ENCODE data around the gene SORD.
"Not testable (repeated sequence)": the region's sequence is repeated elsewhere in the genome, so short reads cannot be mapped to it uniquely, and the experiment has no call there.

SORD gene

GRCh38 chr15:45024649-45025048, 1.7 kb downstream of the SORD start:
- not testable (repeated sequence) for DNase-seq (ENCODE audit: low read depth)

DNA sequence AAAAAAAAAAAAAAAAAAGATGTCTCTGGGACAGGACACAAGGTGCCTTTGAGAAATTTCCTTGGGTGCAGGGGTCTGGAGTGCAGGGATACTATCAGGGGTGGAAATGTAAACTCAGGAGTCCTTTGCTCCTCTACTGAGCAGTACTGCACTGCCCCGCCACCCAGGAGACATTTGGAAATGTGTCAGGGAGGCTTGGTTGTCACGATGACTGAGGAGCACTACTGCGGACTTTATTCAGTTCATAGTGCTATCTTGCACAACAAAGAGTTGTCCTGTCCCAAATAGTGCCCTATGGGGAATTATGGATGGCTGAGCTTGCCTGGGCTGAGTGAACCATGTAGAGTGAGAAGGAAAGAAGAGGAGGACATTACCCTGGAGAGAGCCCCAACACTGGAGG, 2.6 kb downstream of the SORD start:
- not testable (repeated sequence) for DNase-seq (ENCODE audit: low read depth)

DNA sequence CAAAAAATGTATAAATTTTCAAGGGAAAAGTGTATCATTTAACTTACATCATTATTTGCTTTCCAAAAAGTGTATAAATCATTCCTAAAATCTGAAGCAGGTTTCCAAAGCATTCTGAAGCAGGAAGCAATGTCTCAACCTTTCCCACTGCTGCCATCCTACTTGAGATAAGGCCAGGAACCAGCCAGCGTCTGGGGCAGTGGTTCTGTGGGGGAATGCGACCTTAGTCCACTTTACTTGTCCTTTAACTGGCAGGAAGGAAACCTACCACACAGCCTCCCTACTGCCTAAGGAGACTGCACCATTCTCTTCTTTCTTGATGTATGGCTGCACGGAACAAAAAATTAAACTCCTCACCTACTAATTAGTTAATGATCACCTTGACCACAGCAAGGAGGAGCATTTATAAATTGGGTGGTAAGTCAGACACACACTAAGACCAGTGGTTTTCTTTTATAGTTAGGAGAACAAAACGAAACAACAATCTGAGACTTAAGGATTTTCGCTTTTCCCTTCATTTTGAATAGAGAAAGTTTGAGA, 3.7 kb downstream of the SORD start:
- DNase-seq (ENCODE audit: low read depth) = no peak

DNA sequence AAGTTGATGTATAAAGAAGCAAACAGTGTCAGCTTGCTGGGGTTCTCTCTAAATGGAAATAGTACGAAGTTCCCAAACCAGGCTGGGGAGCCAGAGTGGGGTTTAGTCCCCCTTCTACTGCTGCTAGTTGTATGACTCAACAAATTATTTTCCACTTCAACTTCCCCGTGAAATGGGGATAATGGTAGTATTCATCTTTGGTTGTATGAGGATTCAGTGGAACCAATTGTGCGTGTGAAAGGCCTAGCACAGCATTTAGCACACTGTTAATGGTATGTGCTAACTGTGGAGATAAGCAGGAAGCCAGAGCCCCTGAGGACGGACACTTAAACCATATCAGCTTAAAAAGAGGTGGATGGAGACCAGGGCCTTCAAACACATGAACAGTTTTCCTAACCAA, 4.2 kb downstream of the SORD start:
- DNase-seq (ENCODE audit: low read depth) = no peak

DNA sequence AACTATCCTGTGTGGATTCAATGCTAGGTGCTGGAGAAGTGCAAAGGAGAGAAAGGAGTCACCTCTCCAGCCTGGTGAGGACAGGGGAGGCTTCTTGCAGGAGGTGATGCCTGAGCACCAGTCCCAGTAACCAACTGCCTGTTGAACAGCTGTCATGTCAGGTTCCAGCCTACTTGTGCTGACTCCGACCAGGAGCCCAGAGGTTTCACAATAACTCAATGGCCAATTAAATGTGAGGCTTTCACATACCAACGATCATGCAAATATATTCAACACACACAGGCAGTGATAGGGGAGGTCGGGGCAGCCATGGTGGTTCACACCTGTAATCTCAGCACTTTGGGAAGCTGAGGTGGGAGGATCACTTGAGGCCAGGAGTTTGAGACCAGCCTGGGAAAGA, 7.7 kb downstream of the SORD start:
- no peak for DNase-seq (ENCODE audit: low read depth)

DNA sequence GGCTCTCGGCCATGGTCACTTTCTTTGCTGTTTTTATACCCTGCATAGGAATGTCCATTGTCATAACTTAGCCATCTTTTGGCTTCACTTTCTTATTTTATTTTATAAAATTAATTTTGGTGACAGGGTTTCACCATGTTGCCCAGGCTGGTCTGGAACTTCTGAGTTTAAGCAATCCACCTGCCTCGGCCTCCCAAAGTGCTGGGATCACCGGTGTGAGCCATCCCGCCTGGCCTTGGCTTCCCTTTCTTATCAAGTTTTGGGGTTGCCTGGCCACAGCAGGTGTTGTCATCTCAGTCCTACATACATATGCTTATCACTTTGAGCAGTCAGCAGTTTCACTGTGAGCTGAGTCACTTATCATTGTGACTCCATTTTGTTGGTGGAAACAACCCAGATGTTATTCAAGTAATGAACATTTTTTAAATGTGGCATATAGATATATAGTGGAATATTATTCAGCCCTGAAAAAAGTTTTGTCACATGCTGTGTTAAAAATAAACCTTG, 8.6 kb downstream of the SORD start:
- not testable (repeated sequence) for DNase-seq (ENCODE audit: low read depth)

DNA sequence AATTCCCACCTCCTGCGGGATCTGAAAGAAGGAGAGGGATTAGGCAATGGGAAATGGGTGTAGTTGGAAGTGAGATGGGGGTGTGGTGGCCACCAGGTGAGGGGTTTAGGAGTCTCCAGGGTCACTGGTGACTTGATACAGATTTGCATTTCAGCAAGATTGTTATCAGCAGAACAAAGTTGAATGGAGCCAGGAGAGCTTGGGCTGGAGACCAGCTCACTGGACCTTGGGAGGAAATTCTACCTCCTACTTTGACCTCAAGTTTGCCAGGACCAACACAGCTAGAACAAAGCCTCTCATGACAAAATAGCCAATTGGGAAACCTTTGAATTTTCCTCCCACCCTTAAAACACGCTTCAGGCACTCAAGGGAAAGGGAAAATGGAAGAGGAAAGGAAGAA, 9.5 kb downstream of the SORD start:
- not testable (repeated sequence) for DNase-seq (ENCODE audit: low read depth)

DNA sequence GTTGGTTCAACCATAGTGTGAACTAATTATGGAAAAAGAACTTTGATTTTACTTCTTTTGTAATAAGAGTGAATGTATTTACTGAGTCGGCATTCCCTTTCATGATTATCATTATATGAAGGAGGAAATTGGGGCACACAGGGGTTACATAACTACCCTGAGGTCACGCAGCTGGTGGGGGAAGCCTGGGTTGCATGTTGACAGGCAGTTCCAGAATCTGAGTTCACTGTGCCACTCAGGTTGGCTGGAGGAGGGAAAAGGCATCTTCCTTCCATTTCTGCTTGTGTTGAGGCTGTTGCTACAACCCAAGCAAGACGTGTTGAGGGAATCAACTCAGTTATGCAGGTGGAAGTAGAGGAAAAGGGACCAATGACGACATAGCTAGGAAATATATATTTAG, 11.1 kb downstream of the SORD start:
- not testable (repeated sequence) for DNase-seq (ENCODE audit: low read depth)

GRCh38 chr15:45034600-45035375, 11.8 kb downstream of the SORD start:
- DNase-seq (ENCODE audit: low read depth) = not testable (repeated sequence)

GRCh38 chr15:45036812-45037781, 14.1 kb downstream of the SORD start:
- DNase-seq (ENCODE audit: low read depth) = peak; percentile 62

DNA sequence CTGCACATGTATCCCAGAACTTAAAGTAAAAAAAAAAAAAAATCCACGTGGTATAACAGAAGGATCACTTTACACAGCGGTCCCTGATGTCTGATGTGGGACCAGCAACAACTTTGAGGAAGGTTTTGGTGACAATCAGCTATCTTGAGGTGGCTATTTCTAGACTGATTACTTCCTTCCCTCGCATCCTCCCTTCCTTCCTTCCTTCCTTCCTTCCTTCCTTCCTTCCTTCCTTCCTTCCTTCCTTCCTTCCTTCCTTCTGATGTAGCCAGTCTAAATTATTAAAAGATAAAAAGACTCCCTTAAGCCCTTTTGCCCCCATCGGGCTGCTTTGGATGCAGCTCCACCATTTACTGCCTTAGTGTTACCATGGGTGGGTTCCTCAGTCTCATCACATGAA, 14.9 kb downstream of the SORD start:
- no peak for DNase-seq (ENCODE audit: low read depth)

DNA sequence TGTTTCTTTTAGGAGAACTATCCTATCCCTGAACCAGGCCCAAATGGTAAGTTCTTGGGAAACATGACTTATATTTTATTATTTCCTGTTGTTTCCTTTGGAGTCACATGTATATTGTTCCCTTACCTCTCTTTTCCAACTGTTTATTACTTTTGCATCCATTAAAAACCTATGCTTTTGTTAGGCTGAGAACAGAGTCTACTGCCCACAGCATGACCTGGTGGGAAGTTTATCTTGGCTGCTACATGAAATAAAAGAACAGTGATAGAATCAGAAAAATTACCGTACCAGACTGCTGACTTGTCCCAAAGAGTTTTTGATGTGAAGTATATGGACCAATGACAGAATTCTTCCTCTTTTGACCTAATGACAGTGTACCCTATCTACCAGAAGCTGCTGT, 17.4 kb downstream of the SORD start:
- DNase-seq (ENCODE audit: low read depth) = not testable (repeated sequence)

DNA sequence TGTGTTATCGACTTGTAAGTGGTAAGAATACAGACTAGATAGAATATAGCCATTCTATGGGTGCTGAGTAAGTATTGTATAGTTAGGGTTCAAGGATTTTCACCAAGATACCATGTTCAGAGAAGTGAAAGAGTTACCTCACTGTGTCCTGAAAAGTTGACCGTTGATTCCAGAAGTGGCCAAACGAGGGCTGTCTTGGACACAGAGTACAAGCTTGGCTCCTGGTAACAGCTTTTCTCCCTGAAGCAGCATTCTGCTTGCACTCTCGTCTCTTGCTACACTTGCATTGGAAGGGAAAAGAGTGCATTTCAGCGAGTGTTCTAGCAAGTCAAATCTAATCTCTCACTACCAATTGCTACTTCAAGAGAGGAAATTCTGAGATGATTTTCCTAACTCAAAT, 18.5 kb downstream of the SORD start:
- DNase-seq (ENCODE audit: low read depth) = not testable (repeated sequence)

DNA sequence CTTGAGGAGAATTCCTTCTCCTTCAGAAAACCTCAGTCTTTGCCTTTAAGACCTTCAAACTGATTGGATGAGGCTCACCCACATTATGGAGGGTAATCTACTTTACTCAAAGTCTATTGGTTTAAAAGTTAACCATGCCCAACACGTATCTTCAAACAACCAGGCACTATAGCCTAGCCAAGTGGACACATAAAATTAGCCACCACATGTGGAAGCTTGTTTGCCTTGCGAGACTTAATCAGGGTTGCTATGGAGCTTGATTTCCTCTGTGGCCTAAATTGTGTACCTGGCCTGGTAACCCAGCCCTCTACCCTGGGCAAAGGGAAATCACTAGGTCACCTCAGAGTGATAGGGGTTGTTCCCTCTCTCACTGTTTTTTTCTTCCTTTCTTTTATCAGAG, 19.9 kb downstream of the SORD start:
- not testable (repeated sequence) for DNase-seq (ENCODE audit: low read depth)

GRCh38 chr15:45044270-45044669, 21.3 kb downstream of the SORD start:
- DNase-seq (ENCODE audit: low read depth) = not testable (repeated sequence)

- DNase-seq (ENCODE audit: low read depth) = not testable (repeated sequence)
Observed at GRCh38 chr15:45048449-45048793, 25.4 kb downstream of the SORD start.

- no peak for DNase-seq (ENCODE audit: low read depth)
Observed at GRCh38 chr15:45048794-45049631, 26.0 kb downstream of the SORD start.

DNA sequence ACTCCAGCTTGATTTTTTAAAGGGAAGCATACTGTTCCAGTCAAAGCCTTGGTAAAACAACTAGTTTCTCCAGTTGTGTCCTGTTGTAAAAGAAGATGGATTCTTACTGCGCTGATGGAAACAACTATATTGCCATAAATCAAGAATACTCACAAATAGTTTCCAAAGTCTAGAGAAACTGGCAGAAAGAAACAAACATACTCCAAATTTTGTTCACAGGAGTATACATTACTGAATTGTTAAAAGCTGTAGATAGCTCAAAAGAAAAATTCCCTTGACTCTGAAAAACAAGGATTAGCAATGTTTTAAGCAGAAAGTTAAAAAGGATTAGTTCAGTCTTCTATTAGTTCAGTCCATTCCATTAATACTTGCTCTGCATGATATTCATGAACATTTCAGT, 27.6 kb downstream of the SORD start:
- no peak for DNase-seq (ENCODE audit: low read depth)

GRCh38 chr15:45052676-45053075, 29.7 kb downstream of the SORD start:
- DNase-seq (ENCODE audit: low read depth) = not testable (repeated sequence)

DNA sequence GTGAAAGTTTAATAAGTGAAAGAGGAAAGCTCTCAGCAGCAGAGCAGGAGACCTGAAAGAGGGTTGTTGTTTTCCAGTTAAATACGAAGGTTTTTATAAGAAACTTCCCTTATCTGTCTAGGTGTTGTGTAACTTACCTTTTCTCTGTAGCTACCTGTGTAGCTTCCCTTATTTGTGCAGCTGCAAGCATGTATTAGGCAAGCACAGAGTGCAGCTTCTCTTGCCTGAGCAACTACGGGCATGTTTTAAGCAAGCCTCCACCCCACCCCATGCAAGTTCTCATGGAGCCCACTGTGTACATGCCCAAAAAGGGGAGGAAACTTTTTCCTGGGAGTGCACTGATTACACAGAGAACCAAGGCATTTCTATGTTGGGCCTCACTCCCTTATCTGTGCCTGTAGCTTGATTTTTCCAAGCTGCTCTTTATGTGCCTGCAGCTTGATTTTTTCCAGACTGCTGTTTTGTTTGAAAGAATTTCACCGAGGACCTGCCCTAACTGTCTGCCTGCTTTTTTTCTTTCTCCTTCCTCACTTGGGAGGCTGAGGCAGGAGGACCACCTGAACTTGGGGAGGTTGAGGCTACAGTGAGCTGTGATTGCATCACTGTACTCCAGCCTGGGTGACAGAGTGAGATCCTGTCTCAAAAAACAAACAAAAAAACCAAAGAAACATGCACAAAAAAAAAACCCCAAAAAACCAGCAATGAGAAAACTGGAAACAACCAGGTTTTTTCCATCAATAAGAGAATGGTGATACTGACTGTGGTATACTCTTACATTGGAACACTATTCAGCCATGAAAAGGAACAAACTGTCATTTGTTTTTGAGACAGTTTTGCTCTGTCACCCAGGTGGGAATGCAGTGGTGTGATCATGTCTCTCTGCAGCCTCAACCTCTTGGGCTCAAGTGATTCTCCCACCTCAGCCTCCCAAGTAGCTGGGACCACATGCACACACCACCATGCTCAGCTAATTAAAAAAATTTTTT, 36.0 kb downstream of the SORD start:
- not testable (repeated sequence) for DNase-seq (ENCODE audit: low read depth)
